HG03442 (cell line): ENCODE measurements around the gene MYH7.
"Not testable (repeated sequence)": the region's sequence is repeated elsewhere in the genome, so short reads cannot be mapped to it uniquely, and the experiment has no call there.

Source experiments
- ATAC-seq: cut with Tn5 transposase; IDR thresholded peaks from one replicate; pipeline ENCODE4 v1.9.1; 2021; ENCODE audit warnings: mild to moderate bottlenecking, moderate library complexity; ENCODE audit not compliant: unreplicated experiment

Gene MYH7

GRCh38 chr14:23431486-23431885 lies 4.0 kb downstream of the MYH7 start:
- no peak for ATAC-seq

GRCh38 chr14:23430723-23431085 lies 4.8 kb downstream of the MYH7 start:
- no peak for ATAC-seq

- ATAC-seq: no peak
These were observed 5.3 kb downstream of the MYH7 start for GRCh38 chr14:23430016-23430722.

GRCh38 chr14:23428686-23429495 lies 6.6 kb downstream of the MYH7 start:
- ATAC-seq: no peak

- ATAC-seq: not testable (repeated sequence)
These were observed 9.7 kb downstream of the MYH7 start for GRCh38 chr14:23425798-23426197.

- ATAC-seq: no peak
These were observed 10.3 kb downstream of the MYH7 start for GRCh38 chr14:23425169-23425568.

- ATAC-seq: no peak
These were observed 11.8 kb downstream of the MYH7 start for GRCh38 chr14:23423657-23424056.

- no peak for ATAC-seq
These were observed 13.9 kb downstream of the MYH7 start for GRCh38 chr14:23421594-23421993.

- not testable (repeated sequence) for ATAC-seq
These were observed 15.8 kb downstream of the MYH7 start for GRCh38 chr14:23419646-23420045.

GRCh38 chr14:23418021-23418420 lies 17.4 kb downstream of the MYH7 start:
- ATAC-seq: no peak

- ATAC-seq: not testable (repeated sequence)
These were observed 18.2 kb downstream of the MYH7 start for GRCh38 chr14:23417269-23417668.

GRCh38 chr14:23416801-23417200 lies 18.7 kb downstream of the MYH7 start:
- ATAC-seq: no peak

GRCh38 chr14:23415821-23416778 lies 19.4 kb downstream of the MYH7 start:
- ATAC-seq: no peak

GRCh38 chr14:23414906-23415820 lies 20.3 kb downstream of the MYH7 start:
- ATAC-seq: no peak

GRCh38 chr14:23414254-23414653 lies 21.2 kb downstream of the MYH7 start:
- no peak for ATAC-seq

GRCh38 chr14:23413681-23414080 lies 21.8 kb downstream of the MYH7 start:
- ATAC-seq: no peak

- ATAC-seq: no peak
These were observed 23.6 kb downstream of the MYH7 start for GRCh38 chr14:23411563-23412525.

- no peak for ATAC-seq
These were observed 25.4 kb downstream of the MYH7 start for GRCh38 chr14:23409966-23410635.
